VCaP (cell line): ENCODE measurements around the gene NAV2.

Experiments used
- H3K27ac ChIP-seq: fragments of 450-650 bp; 2 replicates; pipeline ENCODE4 v1.5.1; 2017
- CTCF ChIP-seq: fragments of 450-650 bp; conservative IDR thresholded peaks from 2 replicates; pipeline ENCODE4 v1.5.1; 2017; ENCODE audit warnings: mild to moderate bottlenecking, moderate library complexity

The NAV2 gene

DNA sequence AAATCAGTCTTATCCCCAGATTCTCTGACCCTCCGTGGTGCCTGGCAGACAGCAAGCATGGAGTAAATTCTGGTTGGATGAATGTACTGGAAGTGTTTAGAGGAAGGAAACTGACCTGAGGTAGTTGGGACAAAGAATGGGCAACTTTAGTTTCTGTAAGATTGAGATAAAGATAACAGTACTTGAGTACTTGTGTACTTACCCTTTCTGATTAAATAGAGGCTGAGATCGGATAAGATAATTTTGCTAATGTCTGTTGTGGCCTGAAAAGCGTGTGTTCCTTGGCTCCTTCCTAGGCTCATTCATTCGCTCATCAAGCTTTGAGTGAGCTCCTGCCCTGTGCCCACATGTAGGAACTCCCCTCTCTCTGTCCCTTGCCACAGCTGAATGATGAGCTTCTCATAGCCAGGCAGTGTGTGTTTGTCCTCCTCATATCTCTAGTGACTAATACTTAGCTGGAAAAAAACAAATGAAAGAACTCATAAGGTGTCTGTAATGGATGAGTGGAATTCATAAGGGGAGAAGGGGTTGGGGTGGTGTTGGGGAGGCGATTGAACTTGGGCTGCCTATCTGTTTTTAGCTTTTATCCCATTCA is 329.5 kb downstream of the NAV2 start:
- no peak overlapping the region for H3K27ac ChIP-seq
- no peak for TF ChIP-seq CTCF

GRCh38 chr11:20042811-20043341 is 330.2 kb downstream of the NAV2 start:
- H3K27ac ChIP-seq = no peak overlapping the region
- TF ChIP-seq CTCF = no peak

DNA sequence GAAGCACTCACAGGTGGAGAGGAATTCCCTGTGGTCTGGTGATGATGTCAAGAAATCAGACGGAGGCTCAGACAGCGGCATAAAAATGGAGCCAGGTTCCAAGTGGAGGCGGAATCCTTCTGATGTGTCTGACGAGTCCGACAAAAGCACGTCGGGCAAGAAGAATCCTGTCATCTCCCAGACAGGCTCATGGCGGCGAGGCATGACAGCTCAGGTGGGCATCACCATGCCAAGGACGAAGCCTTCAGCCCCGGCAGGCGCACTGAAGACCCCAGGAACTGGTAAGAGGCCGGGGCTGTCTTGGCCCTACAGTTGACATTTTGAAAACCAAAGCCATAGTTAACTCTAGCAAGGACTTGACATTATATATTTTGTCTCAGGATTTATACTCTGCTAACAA is 331.4 kb downstream of the NAV2 start:
- no peak for TF ChIP-seq CTCF
- H3K27ac ChIP-seq = no peak overlapping the region

DNA sequence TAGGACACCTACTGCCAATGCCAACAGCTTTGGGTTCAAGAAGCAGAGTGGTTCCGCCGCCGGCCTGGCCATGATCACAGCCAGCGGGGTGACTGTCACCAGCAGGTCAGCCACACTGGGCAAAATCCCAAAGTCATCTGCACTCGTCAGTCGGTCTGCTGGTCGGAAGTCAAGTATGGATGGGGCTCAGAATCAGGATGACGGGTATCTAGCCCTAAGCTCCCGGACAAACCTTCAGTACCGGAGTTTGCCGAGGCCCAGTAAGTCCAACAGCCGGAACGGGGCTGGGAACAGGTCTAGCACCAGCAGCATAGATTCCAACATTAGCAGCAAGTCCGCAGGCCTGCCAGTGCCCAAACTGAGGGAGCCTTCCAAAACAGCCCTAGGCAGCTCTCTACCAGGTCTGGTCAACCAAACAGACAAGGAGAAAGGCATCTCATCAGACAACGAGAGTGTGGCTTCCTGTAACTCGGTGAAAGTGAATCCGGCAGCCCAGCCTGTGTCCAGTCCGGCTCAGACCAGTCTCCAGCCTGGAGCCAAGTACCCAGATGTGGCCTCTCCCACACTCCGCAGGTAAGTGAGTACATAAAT is 332.6 kb downstream of the NAV2 start:
- TF ChIP-seq CTCF = no peak
- no peak overlapping the region for H3K27ac ChIP-seq

DNA sequence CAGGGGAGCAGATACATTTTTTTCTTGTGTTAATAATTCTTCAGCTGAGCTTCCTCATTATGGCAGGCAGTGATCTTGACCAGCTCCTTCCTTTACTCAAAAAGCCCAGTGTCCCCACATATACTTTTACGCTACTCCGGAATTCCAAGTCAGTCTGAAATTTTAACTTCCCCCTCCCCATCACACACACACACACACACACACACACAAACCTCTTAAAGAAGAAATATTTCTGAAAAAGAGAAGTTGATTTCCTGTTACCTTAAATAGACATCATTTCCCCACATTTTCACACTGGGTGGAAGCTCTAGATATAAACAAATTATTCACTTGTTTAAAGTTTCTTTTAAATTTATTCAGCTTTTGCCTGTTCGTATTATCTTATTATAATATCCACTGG is 333.8 kb downstream of the NAV2 start:
- TF ChIP-seq CTCF = no peak
- no peak overlapping the region for H3K27ac ChIP-seq

DNA sequence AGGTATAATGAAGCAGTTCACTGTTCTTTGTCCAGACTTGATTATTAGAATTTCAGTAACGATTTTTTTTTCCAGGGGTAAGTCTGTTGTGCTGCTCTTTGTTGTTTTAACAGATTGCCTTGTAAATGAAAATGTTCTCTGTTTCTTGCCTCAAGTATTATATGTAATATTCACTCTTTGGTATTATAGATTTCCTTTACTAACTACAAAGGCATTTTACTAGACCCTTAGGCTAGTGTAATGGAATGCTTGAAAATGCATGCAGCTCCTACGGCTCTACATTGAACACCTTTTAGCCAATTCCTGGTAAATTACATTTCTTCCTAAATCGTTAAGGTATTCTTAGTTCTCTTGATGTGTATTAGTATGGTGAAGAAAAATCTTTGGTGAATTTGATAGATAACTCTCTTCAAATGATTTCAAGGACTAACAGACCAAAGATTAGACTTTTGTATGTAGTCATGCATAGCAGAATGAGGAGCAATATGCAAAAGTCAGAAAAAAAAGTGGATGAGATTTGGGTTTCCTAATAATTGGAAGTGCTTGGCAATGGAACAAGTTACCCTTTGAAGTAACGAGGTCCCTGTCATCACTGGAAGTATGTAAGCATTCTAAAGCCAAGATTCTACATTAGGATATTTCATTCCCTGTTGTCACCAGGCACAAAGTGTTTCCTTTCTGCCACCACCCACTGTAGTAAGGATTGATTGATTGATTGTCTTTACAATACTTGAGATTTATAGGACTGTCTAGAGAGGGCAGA is 334.6 kb downstream of the NAV2 start:
- no peak for TF ChIP-seq CTCF
- no peak overlapping the region for H3K27ac ChIP-seq

DNA sequence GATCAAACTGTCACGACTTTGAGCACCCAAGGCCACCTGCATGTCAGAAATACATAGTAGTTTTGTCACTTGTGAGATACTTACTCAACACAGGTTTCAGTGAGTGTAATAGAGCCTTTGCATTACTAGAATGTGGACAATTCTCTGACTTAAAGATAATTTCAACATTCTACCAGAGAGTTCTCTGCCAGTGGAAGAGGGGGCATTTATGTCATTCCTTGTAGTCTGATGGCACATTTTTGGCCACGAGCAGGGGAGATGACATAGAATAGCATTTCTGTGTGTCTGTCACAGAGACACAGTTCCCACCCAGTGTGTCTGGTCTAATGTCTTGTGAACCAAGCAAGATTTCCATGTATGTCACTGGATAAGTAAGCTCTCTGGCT is 335.1 kb downstream of the NAV2 start:
- H3K27ac ChIP-seq = no peak overlapping the region
- TF ChIP-seq CTCF = no peak
